Measurements from ENCODE around the gene DHRSX. TPM values are rescaled to one million over a fixed set of nuclear protein-coding genes. Genes with fewer than 3 reads are reported as not detected.
A peak's percentile ranks its signal among the peaks of the same experiment; 100 is the strongest.
"Not testable (repeated sequence)": the region's sequence is repeated elsewhere in the genome, so short reads cannot be mapped to it uniquely, and the experiment has no call there.

DHRSX gene
- polyA plus RNA-seq, 3 donors, result 27.2 to 34.9 (median 34.5) TPM

DNA sequence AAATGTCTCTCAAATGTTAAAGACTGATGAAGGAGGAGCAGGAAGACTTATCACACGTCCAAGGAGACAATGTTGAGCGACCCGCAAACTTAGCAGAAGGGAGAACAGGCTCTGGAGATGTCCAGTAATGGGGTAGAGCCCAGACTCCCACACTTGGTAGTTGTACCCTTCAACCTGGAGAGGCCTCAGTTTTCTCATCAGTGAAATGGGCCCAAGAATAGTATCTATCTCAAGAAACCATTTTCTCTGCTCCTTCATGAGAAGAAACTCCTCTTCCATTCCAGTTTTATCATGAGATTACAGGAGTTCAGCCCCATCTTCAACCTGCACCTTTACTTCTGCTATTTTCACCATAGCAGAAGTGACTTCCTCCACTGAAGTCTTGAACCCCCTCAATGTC is 169.9 kb downstream of the DHRSX start:
- DNase-seq (ENCODE audit: low read depth in 3 of 3, low spot score in 2 of 3), result no peak

DNA sequence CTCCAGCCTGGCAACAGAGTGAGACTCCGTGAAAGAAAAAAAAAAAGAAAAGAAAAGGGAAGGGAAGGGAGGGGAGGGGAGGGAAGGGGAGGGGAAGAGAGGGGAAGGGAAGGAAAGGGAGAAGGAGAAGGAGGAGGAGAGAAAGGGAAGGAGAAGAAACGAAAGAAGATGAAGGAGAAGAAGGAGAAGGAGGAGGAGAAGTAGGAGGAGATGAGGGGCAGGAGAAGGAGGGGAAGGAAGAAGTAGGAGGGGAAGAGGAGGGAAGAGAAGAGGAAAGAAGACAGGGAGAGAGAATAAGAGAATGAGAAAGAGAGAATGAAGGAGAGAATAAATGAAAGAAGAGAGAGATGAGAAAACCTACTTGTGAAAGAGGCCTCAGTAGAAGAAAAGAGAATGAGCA is 170.3 kb downstream of the DHRSX start:
- no peak for DNase-seq (ENCODE audit: low read depth in 3 of 3, low spot score in 2 of 3)

DNA sequence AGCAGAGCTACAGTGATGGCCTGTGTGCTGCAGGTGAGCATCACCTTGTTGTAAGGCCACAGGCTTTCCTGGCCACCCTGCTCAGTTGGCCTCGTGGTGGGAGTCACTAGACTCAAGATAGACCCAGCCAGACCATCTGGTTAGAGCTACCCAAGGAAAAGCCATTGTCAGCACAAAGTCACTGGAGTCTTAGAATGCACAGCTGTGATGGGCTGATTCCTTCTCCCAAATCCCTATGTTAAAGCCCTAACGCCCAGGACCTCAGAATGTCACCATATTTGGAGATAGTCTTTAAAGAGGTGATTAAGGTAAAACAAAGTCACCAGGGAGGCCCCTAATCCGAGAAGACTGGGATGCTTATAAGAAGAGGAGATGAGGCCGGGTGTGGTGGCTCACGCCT is 173.4 kb downstream of the DHRSX start:
- DNase-seq (ENCODE audit: low read depth in 3 of 3, low spot score in 2 of 3), result no peak

DNA sequence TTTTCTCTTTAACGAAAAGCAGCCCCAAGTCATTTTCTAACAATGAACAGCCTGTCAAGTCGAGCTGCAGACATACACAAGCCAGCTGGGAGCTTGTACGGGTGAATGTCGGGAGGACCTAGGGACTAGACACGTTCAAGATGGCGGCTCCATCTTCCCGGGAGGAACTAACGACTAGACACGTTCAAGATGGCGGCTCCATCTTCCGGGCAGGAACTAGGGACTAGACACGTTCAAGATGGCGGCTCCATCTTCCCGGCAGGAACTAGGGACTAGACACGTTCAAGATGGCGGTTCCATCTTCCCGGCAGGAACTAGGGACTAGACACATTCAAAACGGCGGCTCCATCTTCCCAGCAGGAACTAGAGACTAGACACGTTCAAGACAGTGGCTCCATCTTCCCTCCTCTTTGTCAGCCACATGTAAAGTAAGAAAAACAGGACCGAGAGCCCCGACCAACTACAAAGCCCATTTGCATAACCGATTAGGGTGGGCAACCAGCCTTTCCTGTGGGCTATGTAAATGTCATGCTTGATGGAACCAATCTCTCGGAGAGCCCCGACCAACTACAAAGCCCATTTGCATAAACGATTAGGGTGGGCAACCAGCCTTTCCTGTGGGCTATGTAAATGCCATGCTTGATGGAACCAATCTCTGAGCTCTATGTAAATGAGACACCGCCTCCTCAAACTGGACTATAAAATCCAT is 175.5 kb downstream of the DHRSX start:
- peak in 1 of 3 donors; percentile 46 for DNase-seq (ENCODE audit: low read depth in 3 of 3, low spot score in 2 of 3)

DNA sequence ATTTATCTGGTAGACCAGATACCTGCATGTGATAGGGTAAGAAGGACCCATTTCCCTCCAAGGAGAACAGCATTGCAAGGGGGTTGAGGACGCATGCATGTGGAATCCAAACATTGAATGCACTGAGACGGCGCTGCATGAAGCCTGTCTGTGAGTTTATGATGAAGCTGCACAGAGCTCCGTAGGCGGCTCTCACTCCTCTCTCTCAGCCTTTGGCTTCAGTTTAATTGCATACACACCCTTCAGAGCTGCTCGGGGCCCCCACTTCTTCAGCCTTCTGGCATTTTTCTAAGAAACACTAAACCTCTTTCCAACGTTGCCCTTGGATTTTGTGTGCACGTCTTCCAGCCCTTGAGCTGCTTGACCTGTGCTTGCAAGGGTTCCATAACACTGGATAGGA is 176.6 kb downstream of the DHRSX start:
- DNase-seq (ENCODE audit: low read depth in 3 of 3, low spot score in 2 of 3), result no peak

DNA sequence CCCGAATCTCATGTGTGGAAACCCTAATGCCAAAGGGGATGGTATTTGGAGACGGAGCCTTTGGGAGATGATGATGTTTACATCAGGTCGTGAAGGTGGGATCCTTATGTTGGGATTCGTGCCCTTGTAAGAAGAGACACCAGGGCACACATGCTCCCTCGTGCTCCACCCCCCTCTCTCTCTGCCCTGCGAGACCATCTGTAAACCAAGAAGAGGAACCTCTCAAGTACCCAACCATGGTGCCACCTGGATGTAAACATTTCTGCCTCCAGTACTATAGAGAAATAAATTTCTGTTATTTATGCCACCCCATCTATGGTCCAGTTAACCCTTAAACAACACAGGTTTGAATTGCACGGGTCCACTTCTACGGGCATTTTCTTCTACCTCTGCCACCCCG is 179.4 kb downstream of the DHRSX start:
- no peak for DNase-seq (ENCODE audit: low read depth in 3 of 3, low spot score in 2 of 3)

DNA sequence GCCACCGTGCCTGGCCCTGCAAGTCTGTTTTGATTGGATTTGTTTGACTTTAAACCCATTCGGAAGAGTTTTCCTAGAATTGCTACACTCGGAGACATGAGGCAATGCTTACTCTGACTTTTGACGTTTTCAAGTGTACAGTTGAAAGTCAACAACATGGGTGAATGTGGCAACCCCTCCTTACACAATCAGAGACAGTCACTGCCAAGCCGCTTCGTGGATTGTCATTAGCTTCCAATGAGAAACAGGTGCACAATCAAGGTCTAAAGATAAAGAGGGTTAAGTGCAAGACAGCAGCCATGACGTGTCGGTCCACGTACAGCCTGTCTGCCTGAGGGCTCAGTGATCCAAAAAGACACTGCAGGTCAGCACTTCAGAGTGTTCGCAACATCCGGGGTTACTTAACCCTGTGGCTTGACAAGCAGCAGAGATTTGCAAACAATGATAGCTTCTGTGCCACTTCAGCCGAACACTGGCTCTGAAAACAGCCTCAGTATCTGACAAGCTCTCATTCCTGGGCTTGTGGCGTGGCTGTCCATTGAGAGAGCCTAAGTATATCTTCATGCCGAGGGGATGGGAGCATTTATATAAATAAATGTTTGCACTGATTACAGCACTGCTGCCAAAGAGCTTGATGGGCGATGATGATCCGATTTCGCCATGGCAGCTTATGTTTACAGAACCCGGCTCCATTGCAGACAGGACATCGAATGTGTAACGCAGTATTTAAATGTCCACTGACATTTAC is 180.0 kb downstream of the DHRSX start:
- no peak for DNase-seq (ENCODE audit: low read depth in 3 of 3, low spot score in 2 of 3)

DNA sequence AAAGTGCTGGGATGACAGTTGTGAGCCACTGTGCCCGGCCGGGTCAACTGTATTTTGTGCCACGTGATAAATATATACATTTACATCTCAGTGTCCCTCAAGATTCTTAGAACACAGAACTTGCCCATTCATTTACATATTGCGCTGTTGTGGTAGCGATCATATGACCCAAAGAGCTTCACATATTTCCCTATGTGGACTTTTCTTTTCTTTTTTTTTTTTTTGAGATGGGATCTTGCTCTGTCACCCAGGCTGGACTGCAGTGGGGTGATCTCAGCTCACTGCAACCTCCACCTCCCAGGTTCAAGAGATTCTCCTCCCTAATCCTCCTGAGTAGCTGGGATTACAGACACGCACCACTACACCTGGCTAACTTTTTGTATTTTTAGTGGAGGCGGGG is 180.7 kb downstream of the DHRSX start:
- no peak for DNase-seq (ENCODE audit: low read depth in 3 of 3, low spot score in 2 of 3)

DNA sequence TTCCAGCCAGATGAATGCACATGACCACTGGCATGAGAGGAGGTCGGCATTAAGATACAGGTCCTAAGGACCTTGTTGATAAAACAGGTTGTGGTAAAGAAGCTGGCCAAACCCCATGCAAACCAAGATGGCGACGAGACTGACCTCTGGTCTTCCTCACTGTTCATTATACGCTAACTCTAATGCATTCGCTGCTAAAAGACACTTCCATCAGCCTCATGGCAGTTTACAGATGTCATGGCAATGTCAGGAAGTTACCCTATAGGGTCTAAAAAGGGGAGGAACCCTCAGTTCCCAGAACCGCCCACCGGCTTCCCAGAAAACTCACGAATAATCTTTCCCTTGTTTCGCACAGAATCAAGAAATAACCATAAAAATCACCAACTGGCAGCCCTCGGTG is 182.4 kb downstream of the DHRSX start:
- no peak for DNase-seq (ENCODE audit: low read depth in 3 of 3, low spot score in 2 of 3)

DNA sequence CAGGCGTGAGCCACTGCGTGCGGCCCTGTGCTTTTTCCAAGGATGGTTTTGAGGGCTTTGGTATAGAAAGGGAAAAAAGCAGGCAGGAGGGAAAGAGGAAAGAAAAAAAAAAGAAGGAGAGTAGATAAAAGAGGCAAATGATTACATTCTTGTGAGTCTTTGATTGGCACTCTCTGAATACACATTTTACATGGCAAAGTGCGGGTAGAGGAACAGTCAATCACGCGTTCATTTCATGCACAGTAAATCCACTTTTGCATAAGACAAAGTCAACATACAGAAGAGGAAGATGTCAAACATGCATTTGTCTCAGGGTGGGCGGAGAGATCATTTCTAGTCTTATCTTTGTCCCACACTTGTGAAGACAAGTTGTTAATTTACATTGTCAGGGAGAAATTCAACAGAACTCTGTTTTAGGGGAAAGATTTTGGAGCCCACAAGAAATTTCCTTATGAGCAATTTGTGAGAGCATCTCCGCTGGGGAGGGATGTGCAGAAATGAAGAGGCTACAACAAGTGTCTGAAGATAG is 183.2 kb downstream of the DHRSX start:
- DNase-seq (ENCODE audit: low read depth in 3 of 3, low spot score in 2 of 3), result no peak

DNA sequence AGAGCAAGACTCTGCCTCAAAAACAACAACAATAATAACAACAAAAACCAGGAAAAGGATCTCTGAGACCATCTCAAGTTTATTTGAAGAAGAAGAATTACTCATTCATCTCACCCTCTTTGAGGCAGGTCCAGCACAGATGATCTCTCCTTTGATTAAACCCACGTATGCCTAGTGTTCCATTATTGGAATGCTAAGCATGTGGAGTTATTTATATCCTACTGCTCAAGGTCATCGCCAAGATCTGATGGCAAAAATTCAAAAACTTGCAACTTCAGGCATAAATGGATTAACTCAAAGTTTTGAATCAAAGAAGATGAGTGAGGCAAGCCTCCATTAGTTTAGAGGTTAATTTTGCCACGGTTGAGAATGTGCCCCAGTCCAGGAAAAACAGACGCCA is 184.2 kb downstream of the DHRSX start:
- no peak for DNase-seq (ENCODE audit: low read depth in 3 of 3, low spot score in 2 of 3)

DNA sequence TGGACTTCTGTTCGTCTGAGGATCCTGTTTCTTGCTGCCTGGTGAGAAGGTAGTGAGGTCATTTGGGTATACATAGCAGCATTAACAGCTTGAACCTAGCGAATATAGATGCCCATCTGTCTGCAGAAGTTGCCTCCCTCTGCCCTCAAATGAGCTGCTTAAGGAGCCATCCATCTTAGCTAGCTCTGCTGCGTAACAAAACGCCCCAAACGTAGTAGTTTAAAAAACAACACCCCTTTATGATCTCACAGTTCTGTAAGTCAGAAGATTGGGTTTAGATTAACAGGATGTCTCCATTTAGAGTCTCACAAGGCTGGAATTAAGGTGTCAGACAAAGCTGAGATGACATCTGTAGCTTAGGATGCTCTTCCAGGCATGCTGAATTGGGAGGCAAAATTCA is 185.3 kb downstream of the DHRSX start:
- no peak for DNase-seq (ENCODE audit: low read depth in 3 of 3, low spot score in 2 of 3)

DNA sequence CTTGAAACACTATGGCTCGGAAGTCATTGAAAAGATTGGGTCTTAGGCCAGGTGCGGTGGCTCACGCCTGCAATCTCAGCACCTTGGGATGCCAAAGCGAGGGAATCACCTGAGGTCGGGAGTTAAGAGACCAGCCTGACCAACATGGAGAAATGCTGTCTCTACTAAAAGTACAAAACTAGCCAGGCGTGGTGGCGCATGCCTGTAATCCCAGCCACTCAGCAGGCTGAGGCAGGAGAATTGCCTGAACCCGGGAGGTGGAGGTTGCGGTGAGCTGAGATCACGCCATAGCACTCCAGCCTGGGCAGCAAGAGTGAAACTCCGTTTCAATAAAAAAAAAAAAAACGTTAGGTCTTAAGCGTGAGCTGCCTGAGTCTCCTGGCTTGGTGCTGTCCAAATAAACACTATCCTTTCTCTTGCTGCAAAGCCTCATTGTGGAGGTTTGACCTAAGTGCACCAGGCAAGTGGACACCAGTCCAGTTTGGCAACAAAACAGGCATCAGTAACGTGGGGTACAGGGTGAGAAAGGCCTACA is 185.9 kb downstream of the DHRSX start:
- no peak for DNase-seq (ENCODE audit: low read depth in 3 of 3, low spot score in 2 of 3)

DNA sequence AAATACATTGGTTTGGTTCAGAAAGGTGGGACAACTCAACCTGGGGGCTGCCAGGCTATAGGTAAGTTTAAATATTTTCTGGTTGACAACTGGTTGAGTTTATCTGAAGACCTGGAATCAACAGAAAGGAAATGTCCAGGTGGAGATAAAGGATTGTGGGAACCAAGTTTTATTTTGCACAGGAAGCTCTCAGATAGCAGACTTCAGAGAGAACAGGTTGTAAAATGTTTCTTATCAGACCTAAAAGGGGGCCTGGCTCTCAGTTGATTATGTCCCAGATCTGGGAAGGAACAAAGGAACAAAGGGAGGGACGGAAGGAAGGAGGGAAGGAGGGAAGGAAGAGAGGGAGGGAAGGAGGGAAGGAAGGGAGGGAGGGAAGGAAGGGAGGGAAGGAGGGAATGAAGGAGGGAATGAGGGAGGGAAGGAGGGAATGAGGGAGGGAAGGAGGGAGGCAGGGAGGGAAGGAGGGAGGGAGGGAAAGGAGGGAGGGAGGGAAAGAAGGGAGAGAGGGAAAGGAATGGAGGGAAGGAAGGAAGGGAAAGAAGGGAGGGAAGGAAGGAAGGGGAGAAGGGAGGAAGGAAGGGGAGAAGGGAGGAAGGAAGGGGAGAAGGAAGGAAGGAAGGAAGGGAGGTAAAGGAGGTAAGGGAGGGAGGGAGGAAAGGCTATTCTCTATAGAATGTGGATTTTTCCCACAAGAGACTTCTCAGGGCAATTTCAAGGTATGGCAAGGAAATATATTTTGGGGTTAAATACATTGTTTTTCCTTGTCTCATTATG is 186.7 kb downstream of the DHRSX start:
- no peak for DNase-seq (ENCODE audit: low read depth in 3 of 3, low spot score in 2 of 3)

DNA sequence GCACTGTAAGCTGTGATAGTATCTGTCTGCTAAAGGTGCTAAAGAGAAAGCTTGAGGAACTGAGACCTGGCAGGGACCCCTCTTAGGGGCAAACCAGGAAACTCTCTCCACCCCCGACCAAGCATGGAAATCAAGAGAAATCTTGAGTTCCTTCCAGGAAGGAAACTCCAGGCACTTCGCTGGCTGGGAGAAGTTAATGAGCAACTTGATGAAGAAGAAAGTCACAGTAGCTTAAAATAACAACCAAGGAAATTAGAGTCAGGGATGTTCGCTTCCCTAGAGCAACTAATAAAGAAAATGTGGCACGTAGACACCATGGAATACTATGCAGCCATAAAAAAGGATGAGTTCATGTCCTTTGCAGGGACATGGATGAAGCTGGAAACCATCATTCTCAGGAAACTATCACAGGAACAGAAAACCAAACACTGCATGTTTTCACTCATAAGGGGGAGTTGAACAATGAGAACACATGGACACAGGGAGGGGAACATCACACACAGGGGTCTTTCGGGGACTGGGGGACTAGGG is 188.7 kb downstream of the DHRSX start:
- DNase-seq (ENCODE audit: low read depth in 3 of 3, low spot score in 2 of 3), result not testable (repeated sequence)

DNA sequence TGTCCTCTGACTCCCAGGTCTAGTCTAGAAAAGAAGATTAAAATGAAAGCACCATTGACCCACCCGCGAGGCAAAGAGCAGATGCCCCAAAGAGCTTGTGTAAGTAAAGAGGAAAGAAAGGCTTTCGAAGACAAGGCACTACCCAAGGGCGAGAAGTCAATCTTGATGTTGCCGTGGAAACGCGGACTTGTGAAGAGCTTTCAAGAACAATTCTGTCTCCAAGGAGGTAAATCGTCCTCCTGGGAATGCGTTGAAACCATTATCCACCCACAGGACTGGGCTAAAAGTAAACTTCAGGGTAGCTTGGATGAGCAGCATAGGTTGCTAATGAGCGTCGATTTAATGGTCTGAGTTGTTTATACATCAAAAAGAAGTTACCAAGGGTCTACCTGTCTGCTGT is 189.3 kb downstream of the DHRSX start:
- DNase-seq (ENCODE audit: low read depth in 3 of 3, low spot score in 2 of 3), result no peak

DNA sequence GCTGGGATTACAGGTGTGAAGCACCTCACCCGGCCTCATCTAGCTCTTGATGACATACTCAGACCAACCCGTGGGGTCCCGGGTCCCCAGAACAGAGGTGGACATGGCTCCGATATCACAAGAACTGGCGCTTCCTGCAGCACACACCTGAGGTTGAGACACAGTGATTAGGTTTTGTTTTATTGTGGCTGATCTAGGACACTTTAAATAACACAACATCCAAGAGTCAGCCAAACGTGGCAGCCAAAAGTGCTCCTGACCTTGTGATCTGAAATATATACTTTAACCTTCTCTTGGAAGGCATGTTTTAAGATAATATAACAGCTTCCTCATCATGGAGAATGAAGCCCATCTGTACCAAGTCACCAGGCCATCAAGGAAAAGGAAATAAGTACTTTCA is 198.9 kb downstream of the DHRSX start:
- no peak for DNase-seq (ENCODE audit: low read depth in 3 of 3, low spot score in 2 of 3)

DNA sequence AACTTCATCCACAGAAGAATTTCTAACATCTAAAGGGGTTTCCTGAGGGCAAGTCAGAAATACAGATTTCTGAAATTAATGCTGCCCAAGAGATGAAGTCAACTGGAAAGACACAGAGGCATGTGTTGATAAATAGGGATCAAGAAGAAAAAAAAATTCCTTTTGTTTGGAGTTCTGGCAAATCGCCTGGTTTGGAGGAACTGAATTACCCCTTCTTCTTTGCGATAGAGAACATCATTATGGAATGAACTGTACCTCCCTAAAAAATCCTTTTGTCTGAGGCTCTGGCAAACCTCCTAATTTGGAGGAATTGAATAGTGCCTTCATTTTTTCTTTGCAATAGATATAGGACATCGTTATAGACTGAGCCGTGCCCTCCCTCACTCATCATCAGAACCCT is 200.9 kb downstream of the DHRSX start:
- no peak for DNase-seq (ENCODE audit: low read depth in 3 of 3, low spot score in 2 of 3)

DNA sequence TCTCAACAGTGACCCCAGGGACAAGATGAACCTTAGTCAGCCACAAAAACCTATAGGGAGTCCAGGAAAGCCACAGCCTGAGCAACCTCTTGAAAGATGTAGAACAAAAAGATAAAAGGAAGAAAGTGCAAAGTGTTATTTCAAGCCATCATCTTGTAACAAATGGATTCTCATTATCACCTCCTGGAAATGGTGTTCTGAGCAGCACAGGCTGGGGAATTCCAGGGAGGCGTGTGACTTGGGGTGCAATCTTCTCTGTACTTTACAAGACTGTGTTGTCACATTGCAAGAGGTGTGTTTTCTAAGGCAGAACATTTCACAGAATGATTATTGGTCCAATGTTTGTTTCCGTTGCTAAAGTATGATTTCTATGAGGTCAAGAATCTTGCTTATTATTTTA is 214.0 kb downstream of the DHRSX start:
- no peak for DNase-seq (ENCODE audit: low read depth in 3 of 3, low spot score in 2 of 3)

DNA sequence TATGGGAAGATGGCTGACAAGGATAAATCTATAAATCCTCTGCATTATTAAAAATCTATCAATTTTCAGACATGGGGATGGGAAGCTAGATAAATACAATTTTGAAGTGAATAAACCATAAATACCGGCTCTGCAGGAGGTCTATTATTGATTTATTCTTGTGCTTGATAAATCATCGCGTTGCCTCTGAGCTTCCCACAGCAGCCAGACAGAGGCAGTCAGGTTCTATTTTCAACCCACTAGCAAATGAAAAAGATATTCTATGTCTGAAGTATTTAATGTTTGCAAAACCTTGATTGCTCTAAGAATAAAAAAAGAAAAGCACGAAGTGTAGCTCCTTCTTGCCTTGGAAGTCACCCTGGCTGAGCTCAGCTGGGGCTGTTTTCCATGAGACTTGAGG is 216.2 kb downstream of the DHRSX start:
- DNase-seq (ENCODE audit: low read depth in 3 of 3, low spot score in 2 of 3), result no peak

DNA sequence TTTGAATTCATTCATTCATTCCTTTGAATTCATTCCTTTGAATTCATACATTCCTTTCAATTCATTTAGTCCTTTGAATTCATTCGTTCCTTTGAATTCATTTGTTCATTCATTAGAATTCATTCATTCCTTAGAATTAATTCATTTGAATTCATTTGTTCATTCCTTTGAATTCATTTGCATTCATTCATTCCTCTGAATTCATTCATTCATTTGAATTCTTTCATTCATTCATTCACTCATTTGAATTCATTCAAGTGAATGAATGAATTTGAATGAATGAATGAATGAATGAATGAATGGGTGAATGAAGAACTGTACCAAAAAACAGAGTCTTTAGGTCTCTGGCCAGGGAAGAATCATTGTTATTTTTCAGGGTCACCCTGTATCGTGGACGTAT is 216.6 kb downstream of the DHRSX start:
- no peak for DNase-seq (ENCODE audit: low read depth in 3 of 3, low spot score in 2 of 3)

Data from right renal cortex interstitium (tissue), 3 donors.